K562 (cell line): ENCODE measurements around the gene KHSRP. TPM values are rescaled to one million over a fixed set of nuclear protein-coding genes. Genes with fewer than 3 reads are reported as not detected.

ENCODE experiments used
- CAMTA2 ChIP-seq: fragments of 250-450 bp; sonication (Bioruptor Pico); conservative IDR thresholded peaks from 2 replicates; pipeline ENCODE4 v1.5.1; 2022
- CHD2 ChIP-seq: IDR thresholded peaks from 2 replicates; pipeline ENCODE4 v1.6.1; 2011; ENCODE audit warnings: low read depth, low read length
- GABPA ChIP-seq: fragments of 200-800 bp; sonication (Bioruptor generic); conservative IDR thresholded peaks from 2 replicates; pipeline ENCODE4 v1.6.1; 2016; ENCODE audit warnings: low read depth, missing genetic modification characterization, missing compliant biosample characterization
- IFI16 ChIP-seq: fragments of 250-450 bp; sonication (Bioruptor Pico); IDR thresholded peaks from 2 replicates; pipeline ENCODE4 v2.1.2; 2022; ENCODE audit warnings: mild to moderate bottlenecking, inconsistent platforms
- IRF2 ChIP-seq: sonication (generic); formaldehyde crosslinking; IDR thresholded peaks from 2 replicates; pipeline ENCODE4 v1.8.1; 2022; ENCODE audit warnings: mild to moderate bottlenecking, missing genetic modification reagents
- NUFIP1 ChIP-seq: fragments of 450-650 bp; IDR thresholded peaks from 2 replicates; pipeline ENCODE4 v1.6.1; 2018; ENCODE audit not compliant: partially characterized antibody
- POU5F1 ChIP-seq: fragments of 150-350 bp; IDR thresholded peaks from 2 replicates; pipeline ENCODE4 v1.6.1; 2014; ENCODE audit warnings: borderline replicate concordance, low read length, low read depth, mild to moderate bottlenecking; ENCODE audit not compliant: partially characterized antibody
- SRF ChIP-seq, 2 experiments: fragments of 250-450, 450-650 bp in 1 of 2; sonication (Bioruptor Pico) in 1 of 2; sonication (generic) in 1 of 2; formaldehyde crosslinking; IDR thresholded peaks; 2 replicates each; pipeline versions ENCODE4 v1.5.0 to v1.5.1; 2020 to 2022; ENCODE audit warnings: mild to moderate bottlenecking in 1 of 2, missing genetic modification reagents in 1 of 2
- SRSF9 ChIP-seq: fragments of 200-400 bp; formaldehyde crosslinking; IDR thresholded peaks from 2 replicates; pipeline ENCODE4 v1.6.1; 2017; ENCODE audit warnings: low read depth, low read length, borderline replicate concordance
- ZFP30 ChIP-seq: fragments of 250-450 bp; sonication (Bioruptor Pico); IDR thresholded peaks from 2 replicates; pipeline ENCODE4 v1.8.0; 2022; ENCODE audit warnings: moderate library complexity, mild to moderate bottlenecking, inconsistent platforms, borderline replicate concordance
- ZKSCAN3 ChIP-seq: fragments of 250-450 bp; sonication (Bioruptor Pico); IDR thresholded peaks from 2 replicates; pipeline ENCODE4 v1.4.0; 2020
- ZNF561 ChIP-seq: fragments of 450-650 bp; formaldehyde crosslinking; conservative IDR thresholded peaks from 2 replicates; pipeline ENCODE4 v1.4.0; 2020; ENCODE audit warnings: mild to moderate bottlenecking, moderate library complexity
- ZNF77 ChIP-seq: fragments of 250-450 bp; sonication (Bioruptor Pico); IDR thresholded peaks from 2 replicates; pipeline ENCODE4 v1.5.0; 2020
- ZNF830 ChIP-seq: fragments of 250-450 bp; sonication (Bioruptor Pico); IDR thresholded peaks from 2 replicates; pipeline ENCODE4 v1.5.0; 2021; ENCODE audit warnings: mild to moderate bottlenecking
- polyA plus RNA-seq, 8 experiments: library from polyadenylated mRNA; depleted of rRNA in 4 of 8; stranded (reverse) in 5 of 8; unstranded in 3 of 8; fragments of >200 nt; fragmentation: Nextera tagmentation in 2 of 8; fragmentation: Illumina TruSeq in 1 of 8; extraction: Ambion mirVana in 2 of 8; extraction: Trizol in 1 of 8; gene quantifications; 2 replicates each; pipeline versions ENCODE4 v1.2.1 to v1.2.3, GENCODE V29; 2011 to 2014; ENCODE audit warnings: inconsistent platforms in 1 of 8, missing spikeins in 1 of 8
- total RNA-seq, 7 experiments: library from RNA; depleted of rRNA in 6 of 7; stranded (reverse); fragments of >200 nt in 6 of 7; fragmentation: Illumina TruSeq in 2 of 7; extraction: Trizol in 2 of 7; gene quantifications; 2 replicates each; pipeline versions ENCODE4 v1.2.1 to v1.2.3, GENCODE V29; 2011 to 2021; ENCODE audit warnings: low replicate concordance in 1 of 7
- TF ChIP-seq, protein P1 (sequence below): fragments of 450-650 bp; IDR thresholded peaks from 2 replicates; pipeline ENCODE4 v1.6.1; 2016; ENCODE audit warnings: low read depth
- TF ChIP-seq, protein P2 (sequence below): fragments of 450-650 bp; IDR thresholded peaks from 2 replicates; pipeline ENCODE4 v1.6.1; 2017; ENCODE audit warnings: antibody characterized with exemption, mild to moderate bottlenecking

Gene KHSRP
- total and polyA plus RNA-seq, 9 of the 15 experiments (the other 6 are each of a cell fraction or from before 2014, with no cell fraction given): 4.2 to 564 (median 139) TPM

DNA sequence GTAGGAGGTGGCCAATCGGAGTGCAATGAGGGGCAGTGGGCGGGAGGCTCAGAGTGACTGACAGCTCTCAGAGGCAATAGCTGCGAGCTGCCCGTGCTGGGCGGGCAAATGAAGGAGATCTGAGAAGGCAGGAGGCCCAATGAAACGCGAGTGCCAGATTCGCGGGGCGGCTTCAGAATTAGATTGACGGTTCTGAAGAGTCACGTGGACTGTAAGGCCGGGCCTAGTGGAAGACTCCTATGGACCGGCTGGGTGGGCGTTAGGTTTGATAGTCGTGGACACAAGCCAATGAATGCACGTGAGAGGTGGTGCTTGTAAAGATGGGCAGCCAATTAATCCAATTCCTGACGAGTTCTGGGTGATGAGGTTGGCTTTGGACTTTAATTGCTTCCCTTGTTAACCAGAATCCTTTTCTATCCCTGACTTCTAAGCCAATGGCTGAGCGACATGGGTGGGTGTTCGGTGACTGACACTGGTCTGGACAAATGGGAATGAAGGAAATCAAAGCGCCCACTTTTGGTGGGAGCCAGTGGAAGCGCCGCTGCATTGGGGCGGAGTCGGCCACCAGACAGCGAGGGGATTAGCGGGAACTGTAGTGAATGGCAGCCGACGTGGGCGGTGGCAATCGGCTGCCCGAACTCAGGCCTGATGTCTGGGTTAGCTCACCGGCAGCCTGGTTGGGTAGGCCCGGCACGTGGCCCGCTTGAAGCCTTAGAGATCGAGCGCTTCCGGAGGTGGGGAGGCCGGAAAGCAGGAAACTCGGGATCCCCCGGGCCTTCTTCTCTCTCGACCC, 524 bp upstream of the KHSRP start (continued):
- TF ChIP-seq, protein P1, sequence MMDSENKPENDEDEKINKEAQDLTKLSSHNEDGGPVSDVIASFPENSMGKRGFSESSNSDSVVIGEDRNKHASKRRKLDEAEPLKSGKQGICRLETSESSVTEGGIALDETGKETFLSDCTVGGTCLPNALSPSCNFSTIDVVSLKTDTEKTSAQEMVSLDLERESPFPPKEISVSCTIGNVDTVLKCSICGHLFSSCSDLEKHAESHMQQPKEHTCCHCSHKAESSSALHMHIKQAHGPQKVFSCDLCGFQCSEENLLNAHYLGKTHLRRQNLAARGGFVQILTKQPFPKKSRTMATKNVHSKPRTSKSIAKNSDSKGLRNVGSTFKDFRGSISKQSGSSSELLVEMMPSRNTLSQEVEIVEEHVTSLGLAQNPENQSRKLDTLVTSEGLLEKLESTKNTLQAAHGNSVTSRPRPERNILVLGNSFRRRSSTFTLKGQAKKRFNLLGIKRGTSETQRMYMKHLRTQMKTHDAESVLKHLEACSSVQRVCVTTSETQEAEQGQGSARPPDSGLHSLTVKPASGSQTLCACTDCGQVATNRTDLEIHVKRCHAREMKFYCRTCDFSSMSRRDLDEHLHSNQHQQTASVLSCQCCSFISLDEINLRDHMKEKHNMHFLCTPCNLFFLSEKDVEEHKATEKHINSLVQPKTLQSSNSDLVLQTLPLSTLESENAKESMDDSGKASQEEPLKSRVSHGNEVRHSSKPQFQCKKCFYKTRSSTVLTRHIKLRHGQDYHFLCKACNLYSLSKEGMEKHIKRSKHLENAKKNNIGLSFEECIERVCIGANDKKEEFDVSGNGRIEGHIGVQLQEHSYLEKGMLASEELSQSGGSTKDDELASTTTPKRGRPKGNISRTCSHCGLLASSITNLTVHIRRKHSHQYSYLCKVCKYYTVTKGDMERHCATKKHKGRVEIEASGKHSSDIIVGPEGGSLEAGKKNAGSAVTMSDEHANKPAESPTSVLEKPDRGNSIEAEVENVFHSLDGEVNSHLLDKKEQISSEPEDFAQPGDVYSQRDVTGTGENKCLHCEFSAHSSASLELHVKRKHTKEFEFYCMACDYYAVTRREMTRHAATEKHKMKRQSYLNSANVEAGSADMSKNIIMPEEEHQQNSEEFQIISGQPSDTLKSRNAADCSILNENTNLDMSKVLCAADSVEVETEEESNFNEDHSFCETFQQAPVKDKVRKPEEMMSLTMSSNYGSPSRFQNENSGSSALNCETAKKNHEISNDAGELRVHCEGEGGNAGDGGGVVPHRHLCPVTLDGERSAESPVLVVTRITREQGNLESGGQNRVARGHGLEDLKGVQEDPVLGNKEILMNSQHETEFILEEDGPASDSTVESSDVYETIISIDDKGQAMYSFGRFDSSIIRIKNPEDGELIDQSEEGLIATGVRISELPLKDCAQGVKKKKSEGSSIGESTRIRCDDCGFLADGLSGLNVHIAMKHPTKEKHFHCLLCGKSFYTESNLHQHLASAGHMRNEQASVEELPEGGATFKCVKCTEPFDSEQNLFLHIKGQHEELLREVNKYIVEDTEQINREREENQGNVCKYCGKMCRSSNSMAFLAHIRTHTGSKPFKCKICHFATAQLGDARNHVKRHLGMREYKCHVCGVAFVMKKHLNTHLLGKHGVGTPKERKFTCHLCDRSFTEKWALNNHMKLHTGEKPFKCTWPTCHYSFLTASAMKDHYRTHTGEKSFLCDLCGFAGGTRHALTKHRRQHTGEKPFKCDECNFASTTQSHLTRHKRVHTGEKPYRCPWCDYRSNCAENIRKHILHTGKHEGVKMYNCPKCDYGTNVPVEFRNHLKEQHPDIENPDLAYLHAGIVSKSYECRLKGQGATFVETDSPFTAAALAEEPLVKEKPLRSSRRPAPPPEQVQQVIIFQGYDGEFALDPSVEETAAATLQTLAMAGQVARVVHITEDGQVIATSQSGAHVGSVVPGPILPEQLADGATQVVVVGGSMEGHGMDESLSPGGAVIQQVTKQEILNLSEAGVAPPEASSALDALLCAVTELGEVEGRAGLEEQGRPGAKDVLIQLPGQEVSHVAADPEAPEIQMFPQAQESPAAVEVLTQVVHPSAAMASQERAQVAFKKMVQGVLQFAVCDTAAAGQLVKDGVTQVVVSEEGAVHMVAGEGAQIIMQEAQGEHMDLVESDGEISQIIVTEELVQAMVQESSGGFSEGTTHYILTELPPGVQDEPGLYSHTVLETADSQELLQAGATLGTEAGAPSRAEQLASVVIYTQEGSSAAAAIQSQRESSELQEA: no peak
- TF ChIP-seq POU5F1 (no peak), CAMTA2 (CRISPR knock-in tag) (no peak; the same call in 1 of the 2 replicates), GABPA (peak; percentile 73), CHD2 (peak; percentile 93), IRF2 (no peak), ZNF561 (CRISPR knock-in tag) (no peak), IFI16 (CRISPR knock-in tag) (peak; percentile 58; the same call in 1 of the 2 replicates), NUFIP1 (no peak), ZNF830 (no peak), ZFP30 (CRISPR knock-in tag) (no peak), SRSF9 (no peak), ZKSCAN3 (no peak), ZNF77 (CRISPR knock-in tag) (no peak), SRF (CRISPR knock-in tag; IDR thresholded peaks at IDR 0.05) (peak in 1 of 2 experiments; percentile 74; a peak in 1 of 4 replicates)
- TF ChIP-seq, protein P2, sequence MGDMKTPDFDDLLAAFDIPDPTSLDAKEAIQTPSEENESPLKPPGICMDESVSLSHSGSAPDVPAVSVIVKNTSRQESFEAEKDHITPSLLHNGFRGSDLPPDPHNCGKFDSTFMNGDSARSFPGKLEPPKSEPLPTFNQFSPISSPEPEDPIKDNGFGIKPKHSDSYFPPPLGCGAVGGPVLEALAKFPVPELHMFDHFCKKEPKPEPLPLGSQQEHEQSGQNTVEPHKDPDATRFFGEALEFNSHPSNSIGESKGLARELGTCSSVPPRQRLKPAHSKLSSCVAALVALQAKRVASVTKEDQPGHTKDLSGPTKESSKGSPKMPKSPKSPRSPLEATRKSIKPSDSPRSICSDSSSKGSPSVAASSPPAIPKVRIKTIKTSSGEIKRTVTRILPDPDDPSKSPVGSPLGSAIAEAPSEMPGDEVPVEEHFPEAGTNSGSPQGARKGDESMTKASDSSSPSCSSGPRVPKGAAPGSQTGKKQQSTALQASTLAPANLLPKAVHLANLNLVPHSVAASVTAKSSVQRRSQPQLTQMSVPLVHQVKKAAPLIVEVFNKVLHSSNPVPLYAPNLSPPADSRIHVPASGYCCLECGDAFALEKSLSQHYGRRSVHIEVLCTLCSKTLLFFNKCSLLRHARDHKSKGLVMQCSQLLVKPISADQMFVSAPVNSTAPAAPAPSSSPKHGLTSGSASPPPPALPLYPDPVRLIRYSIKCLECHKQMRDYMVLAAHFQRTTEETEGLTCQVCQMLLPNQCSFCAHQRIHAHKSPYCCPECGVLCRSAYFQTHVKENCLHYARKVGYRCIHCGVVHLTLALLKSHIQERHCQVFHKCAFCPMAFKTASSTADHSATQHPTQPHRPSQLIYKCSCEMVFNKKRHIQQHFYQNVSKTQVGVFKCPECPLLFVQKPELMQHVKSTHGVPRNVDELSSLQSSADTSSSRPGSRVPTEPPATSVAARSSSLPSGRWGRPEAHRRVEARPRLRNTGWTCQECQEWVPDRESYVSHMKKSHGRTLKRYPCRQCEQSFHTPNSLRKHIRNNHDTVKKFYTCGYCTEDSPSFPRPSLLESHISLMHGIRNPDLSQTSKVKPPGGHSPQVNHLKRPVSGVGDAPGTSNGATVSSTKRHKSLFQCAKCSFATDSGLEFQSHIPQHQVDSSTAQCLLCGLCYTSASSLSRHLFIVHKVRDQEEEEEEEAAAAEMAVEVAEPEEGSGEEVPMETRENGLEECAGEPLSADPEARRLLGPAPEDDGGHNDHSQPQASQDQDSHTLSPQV: peak; percentile 100
